DND-41 (cell line): ENCODE results near the gene RASL10B.

Experiments used
- ATAC-seq: fragments of 200-7000 bp; cut with Tn5 transposase; 3 replicates; pipeline ENCODE4 v1.9.1; 2021; ENCODE audit warnings: low read depth; ENCODE audit not compliant: insufficient read depth
- DNase-seq: peaks from one replicate; pipeline ENCODE4 v3.0.0-alpha.2; 2020
- H2AFZ ChIP-seq: 2 replicates; pipeline ENCODE4 v1.6.0; 2012; ENCODE audit warnings: low read depth, low read length
- H3K27ac ChIP-seq: 2 replicates; pipeline ENCODE4 v1.5.1; 2012; ENCODE audit warnings: low read length, inconsistent platforms
- H3K27me3 ChIP-seq: fragments of 200-600 bp; sonication (generic); 2 replicates; pipeline ENCODE4 v1.6.0; 2012; ENCODE audit warnings: low read length, mild to moderate bottlenecking, inconsistent platforms; ENCODE audit not compliant: insufficient read depth, poor library complexity
- H3K36me3 ChIP-seq: 2 replicates; pipeline ENCODE4 v1.5.1; 2012; ENCODE audit warnings: low read length, inconsistent platforms; ENCODE audit not compliant: insufficient read depth
- H3K4me1 ChIP-seq: 2 replicates; pipeline ENCODE4 v1.5.1; 2012; ENCODE audit warnings: mild to moderate bottlenecking, low read length; ENCODE audit not compliant: insufficient read depth
- H3K4me2 ChIP-seq: 2 replicates; pipeline ENCODE4 v1.6.0; 2012; ENCODE audit warnings: mild to moderate bottlenecking, moderate library complexity, low read length, inconsistent platforms; ENCODE audit not compliant: insufficient read depth
- H3K4me3 ChIP-seq, 2 experiments: fragments of 200-600 bp in 1 of 2; shearing (Covaris generic) in 1 of 2; 2 replicates each; pipeline ENCODE4 v1.5.1; 2012 to 2016; ENCODE audit warnings: inconsistent platforms in 2 of 2, low read length in 2 of 2, mild to moderate bottlenecking in 2 of 2, low read depth in 1 of 2, moderate library complexity in 1 of 2
- H3K79me2 ChIP-seq: 2 replicates; pipeline ENCODE4 v1.6.0; 2012; ENCODE audit warnings: low read length, inconsistent platforms; ENCODE audit not compliant: insufficient read depth
- H3K9ac ChIP-seq: 2 replicates; pipeline ENCODE4 v1.6.0; 2012; ENCODE audit warnings: low read depth, mild to moderate bottlenecking, inconsistent platforms, low read length, moderate library complexity
- H3K9me3 ChIP-seq: 2 replicates; pipeline ENCODE4 v1.5.1; 2012; ENCODE audit warnings: low read length, moderate library complexity, mild to moderate bottlenecking, inconsistent platforms; ENCODE audit not compliant: insufficient read depth, severe bottlenecking
- H4K20me1 ChIP-seq: 2 replicates; pipeline ENCODE4 v1.6.0; 2012; ENCODE audit warnings: low read length; ENCODE audit not compliant: insufficient read depth
- CTCF ChIP-seq: IDR thresholded peaks from 2 replicates; pipeline ENCODE4 v1.5.1; 2012; ENCODE audit warnings: borderline replicate concordance, low read length, moderate library complexity, mild to moderate bottlenecking; ENCODE audit not compliant: poor library complexity, severe bottlenecking; ENCODE audit errors: extremely low read depth
- EZH2 ChIP-seq: IDR thresholded peaks from 3 replicates; pipeline ENCODE4 v1.6.1; 2012; ENCODE audit warnings: borderline replicate concordance, low read depth, mild to moderate bottlenecking, moderate library complexity, low read length, inconsistent platforms; ENCODE audit not compliant: severe bottlenecking

RASL10B gene

GRCh38 chr17:35728551-35728950 lies 2.9 kb upstream of the RASL10B start:
- peaks cover 11% of the 10 kb centered on the region for H3K4me1 ChIP-seq
- H2AFZ ChIP-seq = no peak overlapping the region
- H3K36me3 ChIP-seq = peaks cover 43% of the 10 kb centered on the region
- no peak overlapping the region for H3K4me3 ChIP-seq
- TF ChIP-seq EZH2 (no peak), CTCF (no peak)
- H3K27ac ChIP-seq = no peak overlapping the region
- H4K20me1 ChIP-seq = peaks cover 3% of the 10 kb centered on the region; the same call in 1 of the 2 replicates
- no peaks in the 10 kb centered on the region for H3K27me3 ChIP-seq
- DNase-seq (no peak), ATAC-seq (no peak)
- H3K4me2 ChIP-seq = no peak overlapping the region
- no peaks in the 10 kb centered on the region for H3K9me3 ChIP-seq
- H3K9ac ChIP-seq = no peak overlapping the region
- H3K79me2 ChIP-seq = no peaks in the 10 kb centered on the region

GRCh38 chr17:35729405-35729833 lies 2.0 kb upstream of the RASL10B start:
- TF ChIP-seq EZH2 (no peak), CTCF (no peak)
- ATAC-seq (no peak), DNase-seq (no peak)
- peaks cover 11% of the 10 kb centered on the region for H3K4me1 ChIP-seq
- H3K4me2 ChIP-seq = no peak overlapping the region
- no peak overlapping the region for H3K9ac ChIP-seq
- no peaks in the 10 kb centered on the region for H3K9me3 ChIP-seq
- H3K36me3 ChIP-seq = peaks cover 34% of the 10 kb centered on the region
- no peak overlapping the region for H3K4me3 ChIP-seq
- no peaks in the 10 kb centered on the region for H3K27me3 ChIP-seq
- H3K27ac ChIP-seq = no peak overlapping the region
- no peak overlapping the region for H2AFZ ChIP-seq
- H4K20me1 ChIP-seq = peaks cover 3% of the 10 kb centered on the region; the same call in 1 of the 2 replicates
- H3K79me2 ChIP-seq = no peaks in the 10 kb centered on the region

GRCh38 chr17:35730400-35731005 lies 936 bp upstream of the RASL10B start:
- TF ChIP-seq EZH2 (no peak), CTCF (no peak)
- no peaks in the 10 kb centered on the region for H3K27me3 ChIP-seq
- peak overlapping the region; percentile 67; the same call in 1 of the 2 replicates for H3K4me2 ChIP-seq
- H3K79me2 ChIP-seq = no peaks in the 10 kb centered on the region
- H3K4me3 ChIP-seq = no peak overlapping the region
- ATAC-seq = no peak
- no peaks in the 10 kb centered on the region for H4K20me1 ChIP-seq
- no peak overlapping the region for H3K27ac ChIP-seq
- H3K36me3 ChIP-seq = peaks cover 23% of the 10 kb centered on the region
- H2AFZ ChIP-seq = no peak overlapping the region
- peaks cover 11% of the 10 kb centered on the region for H3K4me1 ChIP-seq
- no peak for DNase-seq
- H3K9ac ChIP-seq = no peak overlapping the region
- no peaks in the 10 kb centered on the region for H3K9me3 ChIP-seq
